Fibroblast of the conjunctiva (primary cell): ENCODE measurements around the gene KISS1.

Experiments used
- DNase-seq: peaks from one replicate; pipeline ENCODE4 v3.0.0-alpha.2; 2010; ENCODE audit warnings: low read depth

Gene KISS1

GRCh38 chr1:204154568-204155255 lies 41.6 kb downstream of the KISS1 start:
- DNase-seq: no peak

- DNase-seq: no peak
Observed at GRCh38 chr1:204153667-204154066, 42.6 kb downstream of the KISS1 start.

GRCh38 chr1:204152310-204153044 lies 43.8 kb downstream of the KISS1 start:
- DNase-seq: no peak

- DNase-seq: no peak
Observed at GRCh38 chr1:204151552-204152309, 44.6 kb downstream of the KISS1 start, which contains the start of gene ETNK2. Gene ETNK2 (minus strand): TSS chr1:204152044. CDS start chr1:204151852, 192 bp downstream.

- no peak for DNase-seq
Observed at GRCh38 chr1:204150702-204151551, 45.4 kb downstream of the KISS1 start.

- DNase-seq: no peak
Observed at GRCh38 chr1:204149635-204150565, 46.4 kb downstream of the KISS1 start.

- DNase-seq: no peak
Observed at GRCh38 chr1:204149107-204149506, 47.2 kb downstream of the KISS1 start.

- no peak for DNase-seq
Observed at GRCh38 chr1:204147406-204148383, 48.6 kb downstream of the KISS1 start.

GRCh38 chr1:204146965-204147364 lies 49.3 kb downstream of the KISS1 start:
- no peak for DNase-seq

- no peak for DNase-seq
Observed at GRCh38 chr1:204146309-204146708, 50.0 kb downstream of the KISS1 start.

GRCh38 chr1:204145033-204145504 lies 51.2 kb downstream of the KISS1 start:
- no peak for DNase-seq

- DNase-seq: no peak
Observed at GRCh38 chr1:204143276-204144041, 52.8 kb downstream of the KISS1 start.

- no peak for DNase-seq
Observed at GRCh38 chr1:204142032-204142974, 54.0 kb downstream of the KISS1 start.

- no peak for DNase-seq
Observed at GRCh38 chr1:204141131-204141530, 55.2 kb downstream of the KISS1 start.
